Activated T-cell treated with anti-CD3 and anti-CD28 coated beads, Interleukin-2, amount 50 U/mL, for 72 hours (primary cell): ENCODE data around the gene MED25. TPM values are rescaled to one million over a fixed set of nuclear protein-coding genes. Genes with fewer than 3 reads are reported as not detected.
"Not testable (repeated sequence)": the region's sequence is repeated elsewhere in the genome, so short reads cannot be mapped to it uniquely, and the experiment has no call there.

ENCODE experiments used
- ATAC-seq, 2 donors: fragments of 150-1000 bp; cut with Tn5 transposase; replicated peaks in 1 of 2; 2 replicates each; pipeline ENCODE4 v1.10.0; 2021; ENCODE audit warnings: moderate library complexity in 2 of 2, mild to moderate bottlenecking in 1 of 2
- DNase-seq, 2 donors: peaks; one replicate each; pipeline ENCODE4 v3.0.0; 2021 to 2022; ENCODE audit warnings: mixed read lengths in 1 of 2
- H3K27ac Mint-ChIP-seq: one replicate; pipeline ENCODE4 v1.8.0; 2022; ENCODE audit warnings: mild to moderate bottlenecking, moderate library complexity, mixed read lengths
- H3K27me3 Mint-ChIP-seq: one replicate; pipeline ENCODE4 v1.8.0; 2022; ENCODE audit warnings: low read depth, mixed read lengths
- H3K36me3 Mint-ChIP-seq, 2 donors: one replicate each; pipeline ENCODE4 v1.8.0; 2022; ENCODE audit warnings: mixed read lengths in 2 of 2, mild to moderate bottlenecking in 1 of 2; ENCODE audit not compliant: insufficient read depth in 2 of 2
- H3K4me1 Mint-ChIP-seq: one replicate; pipeline ENCODE4 v1.8.0; 2022; ENCODE audit warnings: low read depth, mixed read lengths
- H3K4me3 Mint-ChIP-seq, 2 donors: one replicate each; pipeline ENCODE4 v1.8.0; 2022; ENCODE audit warnings: mild to moderate bottlenecking in 2 of 2, mixed read lengths in 2 of 2, moderate library complexity in 2 of 2
- H3K9me3 Mint-ChIP-seq, 2 donors: one replicate each; pipeline ENCODE4 v1.8.0; 2022; ENCODE audit warnings: mixed read lengths in 2 of 2
- total RNA-seq, 2 donors: library from RNA; stranded (reverse); gene quantifications; one replicate each; pipeline ENCODE4 v1.2.3, GENCODE V29; 2022

MED25 gene
- total RNA-seq, 2 donors from 2014 or later: 47.0 to 50.2 TPM

DNA sequence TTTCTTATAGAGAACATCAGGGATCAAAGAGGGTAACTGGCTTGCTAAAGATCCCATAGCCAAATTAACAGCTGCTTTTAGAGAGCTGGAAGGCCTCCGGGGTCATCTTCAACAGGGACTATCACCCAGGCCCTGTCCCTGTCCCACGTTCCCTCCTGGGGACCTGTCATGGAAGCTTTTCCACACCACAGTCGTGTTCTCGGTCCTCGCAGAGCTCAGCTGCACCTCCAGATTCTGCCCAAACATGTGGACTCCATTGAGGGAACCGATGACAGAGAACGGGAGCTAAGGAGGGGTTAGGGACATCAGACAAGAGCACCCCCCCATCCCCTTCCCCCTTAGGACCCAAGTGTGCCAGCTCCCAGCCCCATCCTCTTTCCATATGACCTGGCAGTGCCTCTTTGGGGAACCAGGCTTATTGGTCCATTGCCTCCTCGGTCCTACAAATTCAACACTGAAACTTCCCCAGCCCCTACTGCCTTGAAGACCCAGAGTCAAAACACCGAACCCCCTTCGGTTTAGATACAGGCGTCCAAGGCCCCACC is 5.6 kb upstream of the MED25 start:
- DNase-seq (no peak), ATAC-seq (no peak)
- H3K27me3 Mint-ChIP-seq: no peaks in the 10 kb centered on the region
- H3K4me1 Mint-ChIP-seq: peaks cover 50% of the 10 kb centered on the region
- peak overlapping the region; percentile 85 for H3K27ac Mint-ChIP-seq
- H3K4me3 Mint-ChIP-seq: peak overlapping the region; percentile 90 to 92
- no peaks in the 10 kb centered on the region for H3K9me3 Mint-ChIP-seq
- H3K36me3 Mint-ChIP-seq: peaks cover 0 to 2% of the 10 kb centered on the region in 2 donors

DNA sequence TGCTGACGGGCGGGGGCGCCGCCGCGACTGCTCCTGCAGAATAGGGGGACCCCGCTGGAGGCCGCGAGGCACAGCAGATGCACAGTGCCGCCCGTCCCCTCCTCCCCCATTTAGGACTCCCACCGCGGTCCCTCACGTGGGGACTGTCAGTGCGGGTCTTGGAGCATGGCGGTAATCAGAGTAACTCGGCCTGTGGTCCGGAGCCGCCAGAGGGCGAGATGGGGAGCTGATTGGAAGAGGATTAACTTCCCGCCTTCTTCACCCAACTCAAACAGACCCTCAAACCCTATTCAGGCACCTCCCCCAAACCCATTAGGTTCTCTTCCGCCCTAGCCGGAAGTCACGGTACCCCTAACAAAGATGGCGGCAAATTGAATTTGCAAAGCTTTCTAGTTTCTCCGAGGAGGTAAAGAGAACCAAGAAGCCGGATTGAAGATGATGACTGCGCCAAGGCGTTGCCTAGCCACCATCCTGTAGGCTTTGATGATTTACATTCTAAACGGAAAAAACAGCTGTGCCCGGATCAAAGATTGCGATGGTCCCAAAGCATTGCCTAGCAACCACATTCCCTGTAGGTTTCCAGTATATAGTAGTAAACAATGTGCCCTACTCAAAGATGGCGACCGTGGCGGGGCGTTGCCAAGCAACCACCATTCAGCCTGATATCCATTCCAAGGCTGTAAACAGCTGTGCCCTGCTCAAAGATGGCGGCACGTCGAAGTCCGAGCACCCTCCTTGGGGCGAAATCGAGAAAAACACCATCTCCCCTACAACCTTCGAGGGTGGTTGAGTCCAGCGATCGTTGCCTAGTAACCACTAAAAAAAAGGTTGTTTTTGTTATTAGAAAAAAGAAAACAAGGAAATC is 4.9 kb upstream of the MED25 start, which contains the start of gene FUZ:
TSS of gene FUZ (minus strand) at position 296 of the 865 bp plus-strand sequence. CDS start at position 110, 186 bp downstream.
- peaks cover 0 to under 1% of the 10 kb centered on the region in 2 donors for H3K36me3 Mint-ChIP-seq
- ATAC-seq (peak; percentile 77 to 79), DNase-seq (peak; percentile 91 to 94)
- peak within 1 kb of the TSS; percentile 88 for H3K27ac Mint-ChIP-seq
- H3K4me3 Mint-ChIP-seq: peak within 1 kb of the TSS; percentile 90 to 92
- H3K9me3 Mint-ChIP-seq: no peaks in the 10 kb centered on the region
- H3K4me1 Mint-ChIP-seq: peaks cover 48% of the 10 kb centered on the region
- H3K27me3 Mint-ChIP-seq: no peaks in the 10 kb centered on the region

DNA sequence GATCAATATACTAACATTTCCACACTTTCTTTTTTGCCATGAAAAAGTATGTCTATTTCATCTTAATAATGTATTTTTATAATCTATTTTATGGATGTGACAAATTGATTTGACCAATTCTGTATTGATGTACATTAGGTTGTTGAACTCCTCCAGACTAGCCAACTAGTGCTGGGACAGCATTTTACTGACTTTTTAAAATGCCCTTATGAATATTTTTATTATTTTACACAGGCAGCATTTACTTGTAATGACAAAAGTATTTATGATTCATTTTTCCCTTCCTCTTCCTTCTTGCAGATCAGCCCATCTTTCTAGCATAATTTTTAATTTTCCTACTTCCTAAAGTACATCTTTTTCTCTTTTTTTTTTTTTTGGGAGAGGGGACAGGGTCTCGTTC is 4.1 kb upstream of the MED25 start:
- ATAC-seq: no peak
- H3K27me3 Mint-ChIP-seq: no peaks in the 10 kb centered on the region
- H3K27ac Mint-ChIP-seq: peak overlapping the region; percentile 88
- peak overlapping the region; percentile 90 to 92 for H3K4me3 Mint-ChIP-seq
- H3K36me3 Mint-ChIP-seq: no peaks in the 10 kb centered on the region
- H3K9me3 Mint-ChIP-seq: no peaks in the 10 kb centered on the region
- peaks cover 47% of the 10 kb centered on the region for H3K4me1 Mint-ChIP-seq
- DNase-seq: no peak

DNA sequence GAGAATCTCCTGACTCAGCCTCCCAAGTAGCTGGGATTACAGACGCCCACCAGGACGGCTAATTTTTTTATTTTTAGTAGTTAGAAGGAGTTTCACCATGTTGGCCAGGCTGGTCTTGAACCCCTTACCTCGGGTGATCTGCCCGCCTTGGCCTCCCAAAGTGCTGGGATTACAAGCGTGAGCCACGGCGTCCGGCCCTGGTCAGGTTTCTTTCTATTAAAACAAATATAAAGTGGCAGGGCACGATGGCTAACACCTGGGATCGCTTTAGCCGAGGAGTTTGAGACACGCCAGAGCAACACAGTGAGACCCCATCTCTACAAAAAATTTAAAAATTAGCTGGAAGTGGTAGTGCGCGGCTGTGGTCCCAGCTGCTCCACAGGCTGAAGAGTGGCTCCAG is 1.5 kb upstream of the MED25 start:
- Mint-ChIP-seq H3K27me3 (no peaks in the 10 kb centered on the region), H3K27ac (no peak overlapping the region), H3K4me1 (peaks cover 50% of the 10 kb centered on the region), H3K9me3 (no peaks in the 10 kb centered on the region), H3K4me3 (peak overlapping the region; percentile 40 to 59), H3K36me3 (peaks cover 0 to 1% of the 10 kb centered on the region in 2 donors)
- DNase-seq (no peak), ATAC-seq (no peak)

DNA sequence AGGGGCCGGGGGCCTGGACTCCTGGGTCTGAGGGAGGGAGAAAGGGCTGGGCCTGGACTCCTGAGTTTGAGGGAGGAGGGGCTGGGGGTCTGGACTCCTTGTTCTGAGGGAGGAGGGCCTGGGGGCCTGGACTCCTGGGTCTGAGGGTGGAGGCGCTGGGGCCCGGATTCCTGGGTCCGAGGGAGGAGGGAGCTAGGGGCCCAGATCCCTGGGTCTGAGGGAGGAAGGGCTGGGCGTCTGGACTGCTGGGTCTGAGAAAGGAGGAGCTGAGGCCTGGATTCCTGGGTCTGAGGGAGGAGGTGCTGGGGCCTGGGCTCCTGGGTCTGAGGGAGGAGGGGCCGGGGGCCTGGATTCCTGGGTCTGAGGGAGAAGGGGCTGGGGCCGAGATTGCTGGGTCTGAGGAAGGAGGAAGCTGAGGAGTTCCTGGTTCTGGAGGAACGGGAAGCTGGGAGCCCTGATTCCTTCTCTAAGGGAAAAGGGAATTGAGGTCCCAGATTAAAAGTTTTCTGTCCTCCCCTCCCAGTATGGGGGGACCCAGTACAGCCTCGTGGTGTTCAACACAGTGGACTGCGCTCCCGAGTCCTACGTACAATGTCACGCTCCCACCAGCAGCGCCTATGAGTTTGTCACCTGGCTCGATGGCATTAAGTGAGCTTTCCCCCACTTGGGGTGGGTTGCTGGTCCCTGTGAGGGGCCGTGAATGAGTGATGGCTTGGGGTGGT is 721 bp downstream of the MED25 start:
- Mint-ChIP-seq H3K4me1 (peaks cover 34% of the 10 kb centered on the region), H3K27me3 (no peaks in the 10 kb centered on the region), H3K27ac (peak overlapping the region; percentile 98), H3K36me3 (peaks cover 0 to 1% of the 10 kb centered on the region in 2 donors), H3K9me3 (no peaks in the 10 kb centered on the region), H3K4me3 (peak overlapping the region; percentile 98 to 99)
- ATAC-seq (no peak), DNase-seq (no peak)

DNA sequence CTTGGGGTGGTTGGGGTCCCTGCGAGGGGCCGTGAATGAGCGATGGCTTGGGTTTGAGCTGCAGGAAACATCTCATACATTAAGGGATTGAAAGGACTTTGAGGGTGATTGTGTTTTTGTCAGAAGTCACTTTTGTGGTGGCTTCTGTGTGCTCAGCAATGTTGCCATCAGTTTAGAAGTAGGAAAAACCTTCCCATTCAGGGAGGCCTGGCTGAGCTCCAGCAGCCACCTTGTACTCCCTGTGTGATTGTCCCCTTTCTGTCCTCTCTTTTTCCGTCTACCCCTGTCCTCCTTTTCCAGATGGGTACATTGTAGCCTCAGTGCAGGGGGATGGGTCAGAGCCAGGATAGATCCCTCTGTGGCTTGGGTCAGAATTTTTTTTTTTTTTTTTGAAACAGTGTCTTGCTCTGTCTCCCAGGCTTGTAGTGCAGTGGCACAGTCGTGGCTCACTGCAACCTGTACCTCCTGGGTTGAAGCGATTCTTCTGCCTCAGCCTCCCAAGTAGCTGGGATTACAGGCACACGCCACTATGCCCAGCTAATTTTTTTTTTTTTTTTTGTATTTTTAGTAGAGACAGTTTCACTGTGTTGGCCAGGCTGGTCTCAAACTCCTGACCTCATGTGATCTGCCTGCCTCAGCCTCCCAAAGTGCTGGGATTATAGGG is 1.5 kb downstream of the MED25 start:
- H3K9me3 Mint-ChIP-seq, H3K36me3 Mint-ChIP-seq, DNase-seq, H3K27me3 Mint-ChIP-seq, ATAC-seq: not testable (repeated sequence)
- Mint-ChIP-seq H3K4me3 (peak overlapping the region; percentile 98 to 99), H3K27ac (peak overlapping the region; percentile 61), H3K4me1 (peaks cover 26% of the 10 kb centered on the region)

DNA sequence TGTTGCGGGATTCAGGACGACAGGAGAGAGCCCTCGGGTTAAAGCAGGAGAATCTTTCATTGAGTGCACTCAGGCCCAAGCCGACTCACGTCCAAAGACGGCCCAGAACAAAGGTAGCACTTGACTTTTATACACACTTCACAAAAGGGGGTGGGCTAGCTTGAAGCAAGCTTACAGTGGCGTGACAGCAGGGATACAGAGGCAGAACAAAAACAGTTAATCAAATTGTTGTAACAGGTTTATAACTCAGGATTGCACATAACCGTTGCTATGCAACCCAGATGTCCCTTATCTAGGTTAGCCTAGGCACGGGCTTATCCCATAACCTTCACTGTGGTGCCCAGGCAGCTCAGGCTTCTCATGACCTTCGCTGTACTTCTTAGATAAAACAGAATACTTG is 2.0 kb downstream of the MED25 start:
- Mint-ChIP-seq H3K4me3 (no peak overlapping the region), H3K9me3 (no peaks in the 10 kb centered on the region), H3K27ac (no peak overlapping the region), H3K36me3 (peaks cover 0 to 3% of the 10 kb centered on the region in 2 donors), H3K4me1 (peaks cover 25% of the 10 kb centered on the region), H3K27me3 (no peaks in the 10 kb centered on the region)
- DNase-seq (no peak), ATAC-seq (no peak)

DNA sequence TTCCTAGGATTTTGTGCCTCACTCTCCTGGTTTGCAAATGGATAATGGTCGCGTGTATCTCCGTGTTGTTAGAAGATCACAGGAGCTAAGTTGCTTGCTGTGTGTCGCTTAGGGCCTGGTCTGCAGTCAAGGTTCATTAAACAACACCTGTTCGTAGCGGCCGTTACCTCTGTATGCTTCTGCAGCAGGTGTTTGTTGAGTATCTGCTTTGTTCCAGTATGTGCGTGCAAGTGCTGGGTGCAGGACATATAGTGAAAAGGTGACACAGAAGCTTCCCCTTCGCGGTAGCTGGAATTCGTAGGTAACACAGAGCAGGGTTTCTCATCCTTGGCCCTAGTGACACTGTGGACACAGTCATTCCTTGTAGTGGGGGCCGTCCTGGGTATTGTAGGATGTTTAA is 5.4 kb downstream of the MED25 start:
- H3K9me3 Mint-ChIP-seq: no peaks in the 10 kb centered on the region
- no peak overlapping the region for H3K27ac Mint-ChIP-seq
- no peak for ATAC-seq
- H3K4me3 Mint-ChIP-seq: no peak overlapping the region
- H3K27me3 Mint-ChIP-seq: no peaks in the 10 kb centered on the region
- H3K36me3 Mint-ChIP-seq: peaks cover 0 to 3% of the 10 kb centered on the region in 2 donors
- peaks cover 19% of the 10 kb centered on the region for H3K4me1 Mint-ChIP-seq
- DNase-seq: no peak

DNA sequence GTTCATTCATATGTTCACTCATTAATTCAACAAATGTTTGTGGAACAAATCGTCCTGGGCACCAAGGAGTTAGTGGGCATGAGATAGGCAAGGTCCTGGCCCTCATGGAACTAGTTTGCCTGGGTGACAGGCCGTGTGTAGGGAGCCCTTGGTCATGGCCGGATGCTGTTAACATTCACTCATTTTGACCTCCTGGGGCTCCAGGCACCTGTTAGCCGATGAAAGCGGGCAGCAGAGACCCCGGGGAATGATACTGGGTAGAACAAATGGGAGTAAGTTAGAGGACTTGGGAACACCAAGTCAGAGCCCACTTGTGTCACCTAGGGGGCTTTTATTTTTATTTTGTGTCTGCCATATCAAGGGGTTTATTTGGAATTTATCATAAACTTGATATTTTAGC is 6.6 kb downstream of the MED25 start:
- no peak overlapping the region for H3K27ac Mint-ChIP-seq
- no peaks in the 10 kb centered on the region for H3K27me3 Mint-ChIP-seq
- DNase-seq (no peak), ATAC-seq (no peak)
- H3K4me3 Mint-ChIP-seq: no peak overlapping the region
- peaks cover 7% of the 10 kb centered on the region for H3K4me1 Mint-ChIP-seq
- peaks cover 0 to 2% of the 10 kb centered on the region in 2 donors for H3K36me3 Mint-ChIP-seq
- no peaks in the 10 kb centered on the region for H3K9me3 Mint-ChIP-seq

DNA sequence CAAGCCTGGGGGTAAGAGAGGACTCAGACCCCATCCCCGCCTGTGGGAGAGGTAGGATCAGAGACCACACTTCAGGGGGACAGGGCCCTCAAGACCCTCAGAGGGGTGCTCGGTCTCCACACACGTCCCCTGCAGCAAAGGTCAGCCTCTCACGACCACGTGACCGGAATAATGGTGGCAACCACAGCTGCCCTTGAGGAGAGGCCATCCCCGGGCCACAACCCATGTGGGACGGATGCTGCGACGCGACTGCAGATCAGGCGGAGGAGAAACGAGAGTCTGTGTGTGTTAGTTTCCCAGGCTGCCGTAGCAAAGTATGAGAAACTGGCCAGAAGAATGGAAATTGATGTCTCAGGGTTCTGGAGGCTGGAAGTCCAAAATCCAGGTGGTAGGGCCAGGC is 8.9 kb downstream of the MED25 start:
- DNase-seq: no peak
- H3K4me1 Mint-ChIP-seq: no peaks in the 10 kb centered on the region
- no peak for ATAC-seq
- H3K36me3 Mint-ChIP-seq: peaks cover 0 to 2% of the 10 kb centered on the region in 2 donors
- no peak overlapping the region for H3K4me3 Mint-ChIP-seq
- H3K27ac Mint-ChIP-seq: no peak overlapping the region
- H3K9me3 Mint-ChIP-seq: no peaks in the 10 kb centered on the region
- no peaks in the 10 kb centered on the region for H3K27me3 Mint-ChIP-seq

DNA sequence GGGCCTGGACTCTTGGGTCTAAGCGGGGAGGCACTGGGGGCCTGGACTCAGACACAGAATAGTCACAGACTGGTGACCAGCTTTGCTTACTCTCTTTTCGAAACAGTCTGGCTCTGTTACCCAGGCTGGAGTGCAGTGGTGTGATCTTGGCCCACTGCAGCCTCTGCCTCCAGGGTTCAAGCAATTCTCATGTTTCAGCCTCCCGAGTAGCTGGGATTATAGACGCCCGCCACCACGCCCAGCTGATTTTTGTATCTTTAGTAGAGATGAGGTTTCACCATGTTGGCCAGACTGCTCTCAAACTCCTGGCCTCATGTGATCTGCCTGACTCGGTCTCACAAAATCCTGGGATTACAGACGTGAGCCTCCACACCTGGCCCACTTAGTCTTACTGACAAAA is 11.1 kb downstream of the MED25 start:
- peaks cover 0 to 3% of the 10 kb centered on the region in 2 donors for H3K36me3 Mint-ChIP-seq
- H3K4me3 Mint-ChIP-seq: no peak overlapping the region
- no peak overlapping the region for H3K27ac Mint-ChIP-seq
- H3K9me3 Mint-ChIP-seq: no peaks in the 10 kb centered on the region
- ATAC-seq (no peak), DNase-seq (no peak)
- no peaks in the 10 kb centered on the region for H3K4me1 Mint-ChIP-seq
- H3K27me3 Mint-ChIP-seq: no peaks in the 10 kb centered on the region

DNA sequence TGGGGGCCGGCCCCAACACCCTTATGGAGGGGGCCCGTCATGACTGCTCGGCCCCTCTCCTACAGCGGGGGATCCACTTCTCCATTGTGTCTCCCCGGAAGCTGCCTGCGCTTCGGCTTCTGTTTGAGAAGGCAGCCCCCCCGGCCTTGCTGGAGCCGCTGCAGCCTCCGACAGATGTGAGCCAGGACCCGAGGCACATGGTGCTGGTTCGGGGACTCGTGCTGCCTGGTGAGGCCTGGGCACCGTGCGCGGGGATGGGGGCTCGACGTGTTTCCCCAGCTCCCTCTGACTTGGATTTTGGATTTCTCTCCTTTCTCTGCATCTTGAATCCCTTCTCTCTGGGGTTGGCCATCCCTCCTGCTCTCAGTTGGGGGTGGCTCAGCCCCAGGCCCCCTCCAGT is 11.6 kb downstream of the MED25 start:
- Mint-ChIP-seq H3K27ac (no peak overlapping the region), H3K36me3 (peaks cover 0 to 2% of the 10 kb centered on the region in 2 donors), H3K27me3 (no peaks in the 10 kb centered on the region), H3K4me3 (no peak overlapping the region), H3K9me3 (no peaks in the 10 kb centered on the region), H3K4me1 (no peaks in the 10 kb centered on the region)
- DNase-seq (no peak), ATAC-seq (no peak)

DNA sequence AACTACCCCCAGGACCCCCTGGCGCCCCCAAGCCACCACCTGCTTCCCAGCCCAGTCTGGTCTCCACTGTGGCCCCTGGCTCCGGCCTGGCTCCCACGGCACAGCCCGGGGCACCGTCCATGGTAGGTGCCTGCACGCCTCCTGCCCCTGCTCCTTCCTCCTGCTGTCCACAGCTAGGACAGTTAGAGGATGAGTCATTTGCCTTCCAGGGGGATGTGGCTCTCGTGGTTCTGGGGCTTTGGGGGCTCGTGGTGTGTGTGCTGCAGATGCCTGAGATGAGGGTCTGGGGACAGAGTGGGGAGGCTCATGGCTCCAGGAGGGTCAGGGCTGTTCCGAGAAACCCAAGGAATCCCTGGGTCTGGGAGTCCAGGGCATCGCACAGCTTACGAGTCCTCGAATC is 12.7 kb downstream of the MED25 start:
- no peak for ATAC-seq

More for the DNA sequence above, 12.7 kb downstream of the MED25 start:
- DNase-seq: no peak
- Mint-ChIP-seq H3K4me3 (no peak overlapping the region), H3K27me3 (no peaks in the 10 kb centered on the region), H3K36me3 (peaks cover 0 to 2% of the 10 kb centered on the region in 2 donors), H3K4me1 (no peaks in the 10 kb centered on the region), H3K9me3 (no peaks in the 10 kb centered on the region), H3K27ac (no peak overlapping the region)
